ENCODE results near the gene RAB24.

The RAB24 gene

GRCh38 chr5:177310332-177310731 is 6.8 kb upstream of the RAB24 start:
- TF ChIP-seq, protein P1, sequence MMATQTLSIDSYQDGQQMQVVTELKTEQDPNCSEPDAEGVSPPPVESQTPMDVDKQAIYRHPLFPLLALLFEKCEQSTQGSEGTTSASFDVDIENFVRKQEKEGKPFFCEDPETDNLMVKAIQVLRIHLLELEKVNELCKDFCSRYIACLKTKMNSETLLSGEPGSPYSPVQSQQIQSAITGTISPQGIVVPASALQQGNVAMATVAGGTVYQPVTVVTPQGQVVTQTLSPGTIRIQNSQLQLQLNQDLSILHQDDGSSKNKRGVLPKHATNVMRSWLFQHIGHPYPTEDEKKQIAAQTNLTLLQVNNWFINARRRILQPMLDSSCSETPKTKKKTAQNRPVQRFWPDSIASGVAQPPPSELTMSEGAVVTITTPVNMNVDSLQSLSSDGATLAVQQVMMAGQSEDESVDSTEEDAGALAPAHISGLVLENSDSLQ (IDR thresholded peaks at IDR 0.05) = no peak
- no peak for TF ChIP-seq HDGF (IDR thresholded peaks at IDR 0.05; ENCODE audit: borderline replicate concordance)
- no peak for TF ChIP-seq SUZ12 (IDR thresholded peaks at IDR 0.05)
- no peak for TF ChIP-seq LEF1 (IDR thresholded peaks at IDR 0.05; ENCODE audit: borderline replicate concordance)
- no peak for TF ChIP-seq BHLHE40 (IDR thresholded peaks at IDR 0.05; ENCODE audit: borderline replicate concordance)
- TF ChIP-seq CTBP1 (IDR thresholded peaks at IDR 0.05; ENCODE audit: borderline replicate concordance) = no peak
- ChIA-PET CTCF (interaction anchor here (0.6 to 3.0 kb wide), 18 partner anchors 9 to 200 kb away, joined by 3 to 35 read pairs (median 5); partner anchors contain the start of genes LMAN2 and PRR7), POLR2A (interaction anchor here (0.6 to 1.9 kb wide), 6 partner anchors 9 to 145 kb away, joined by 3 to 13 read pairs (median 5); partner anchors contain the start of genes GRK6 and LMAN2)
- no peak for DNase-seq (ENCODE audit: extremely low spot score)

DNA sequence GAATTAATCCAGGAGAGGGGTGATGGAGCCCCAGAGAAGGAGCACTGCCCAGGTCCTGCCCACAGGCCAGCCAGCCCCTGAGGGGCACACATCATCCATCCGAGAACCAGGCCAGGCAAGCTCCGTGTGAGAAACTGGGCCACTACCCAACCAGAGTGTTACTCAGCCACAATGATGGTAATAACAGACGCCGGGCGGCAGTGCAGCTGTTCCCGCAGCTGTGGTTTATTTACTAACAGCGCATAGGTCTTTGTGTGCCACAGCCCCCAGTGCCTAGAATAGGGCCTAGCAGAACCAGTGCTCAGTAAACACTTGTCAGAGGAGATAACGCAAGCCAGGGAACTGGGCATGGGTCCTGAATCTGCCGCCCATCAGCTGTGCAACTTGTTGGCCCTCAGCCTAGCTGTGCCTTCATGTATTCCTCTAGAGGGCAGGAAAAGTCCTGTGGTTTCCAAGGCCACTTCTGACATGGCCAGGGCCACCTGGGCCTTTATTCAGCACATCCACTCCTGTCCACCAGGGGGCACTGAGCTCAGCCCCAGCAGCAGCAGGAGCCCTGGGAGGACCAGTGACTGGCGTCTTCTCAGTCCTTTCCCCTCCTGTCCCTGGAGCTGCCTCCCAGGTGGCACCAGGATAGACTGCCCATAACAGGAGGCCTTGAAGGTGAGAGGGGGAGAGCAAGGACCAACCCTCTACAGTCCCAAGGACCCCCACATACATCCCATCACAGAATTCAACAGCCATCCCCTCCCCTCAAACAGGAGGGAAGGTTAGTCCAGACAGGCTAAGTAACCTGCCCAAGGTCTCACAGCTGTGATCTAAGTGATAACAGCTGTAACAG is 6.1 kb upstream of the RAB24 start:
- TF ChIP-seq, protein P1 (IDR thresholded peaks at IDR 0.05) = 0 out of 2 replicates have a peak, but pooled peaks have one; percentile 15
- TF ChIP-seq ARNT (IDR thresholded peaks at IDR 0.05) = peak; percentile 46; the same call in 1 of the 2 replicates
- no peak for TF ChIP-seq SP1 (IDR thresholded peaks at IDR 0.05)
- TF ChIP-seq ZNF384 (IDR thresholded peaks at IDR 0.05) = no peak
- no peak for TF ChIP-seq TARDBP (IDR thresholded peaks at IDR 0.05)
- TF ChIP-seq FOXA1 (IDR thresholded peaks at IDR 0.05) = no peak
- TF ChIP-seq HDGF (IDR thresholded peaks at IDR 0.05; ENCODE audit: borderline replicate concordance) = 0 out of 2 replicates have a peak, but pooled peaks have one; percentile 43
- TF ChIP-seq LEF1 (IDR thresholded peaks at IDR 0.05; ENCODE audit: borderline replicate concordance) = peak; percentile 8; the same call in 1 of the 2 replicates
- TF ChIP-seq ELF4 (IDR thresholded peaks at IDR 0.05) = no peak
- TF ChIP-seq FOXK2 (IDR thresholded peaks at IDR 0.05) = no peak
- no peak for TF ChIP-seq SUZ12 (IDR thresholded peaks at IDR 0.05)
- no peak for TF ChIP-seq L3MBTL2 (conservative IDR thresholded peaks at IDR 0.05)
- no peak for TF ChIP-seq FOXM1 (IDR thresholded peaks at IDR 0.05; ENCODE audit: borderline replicate concordance)
- TF ChIP-seq NFRKB (IDR thresholded peaks at IDR 0.05) = no peak
- TF ChIP-seq CTBP1 (IDR thresholded peaks at IDR 0.05; ENCODE audit: borderline replicate concordance) = no peak
- TF ChIP-seq BHLHE40 (IDR thresholded peaks at IDR 0.05; ENCODE audit: borderline replicate concordance) = no peak
- DNase-seq (ENCODE audit: extremely low spot score) = peak; percentile 79
- CTCF ChIA-PET = interaction anchor here (0.6 to 3.0 kb wide), 23 partner anchors 9 to 395 kb away, joined by 3 to 35 read pairs (median 4); partner anchors contain the start of genes LMAN2 and PRR7
- POLR2A ChIA-PET = interaction anchor here (0.6 to 1.9 kb wide), 7 partner anchors 8 to 146 kb away, joined by 3 to 13 read pairs (median 4); partner anchors contain the start of genes GRK6 and LMAN2

- POLR2A ChIA-PET = interaction anchor here (1.5 to 1.7 kb wide), 2 partner anchors 10 to 59 kb away, joined by 4 to 7 read pairs; no protein-coding TSS in a partner anchor
Observed at GRCh38 chr5:177308740-177309139, 5.2 kb upstream of the RAB24 start.

DNA sequence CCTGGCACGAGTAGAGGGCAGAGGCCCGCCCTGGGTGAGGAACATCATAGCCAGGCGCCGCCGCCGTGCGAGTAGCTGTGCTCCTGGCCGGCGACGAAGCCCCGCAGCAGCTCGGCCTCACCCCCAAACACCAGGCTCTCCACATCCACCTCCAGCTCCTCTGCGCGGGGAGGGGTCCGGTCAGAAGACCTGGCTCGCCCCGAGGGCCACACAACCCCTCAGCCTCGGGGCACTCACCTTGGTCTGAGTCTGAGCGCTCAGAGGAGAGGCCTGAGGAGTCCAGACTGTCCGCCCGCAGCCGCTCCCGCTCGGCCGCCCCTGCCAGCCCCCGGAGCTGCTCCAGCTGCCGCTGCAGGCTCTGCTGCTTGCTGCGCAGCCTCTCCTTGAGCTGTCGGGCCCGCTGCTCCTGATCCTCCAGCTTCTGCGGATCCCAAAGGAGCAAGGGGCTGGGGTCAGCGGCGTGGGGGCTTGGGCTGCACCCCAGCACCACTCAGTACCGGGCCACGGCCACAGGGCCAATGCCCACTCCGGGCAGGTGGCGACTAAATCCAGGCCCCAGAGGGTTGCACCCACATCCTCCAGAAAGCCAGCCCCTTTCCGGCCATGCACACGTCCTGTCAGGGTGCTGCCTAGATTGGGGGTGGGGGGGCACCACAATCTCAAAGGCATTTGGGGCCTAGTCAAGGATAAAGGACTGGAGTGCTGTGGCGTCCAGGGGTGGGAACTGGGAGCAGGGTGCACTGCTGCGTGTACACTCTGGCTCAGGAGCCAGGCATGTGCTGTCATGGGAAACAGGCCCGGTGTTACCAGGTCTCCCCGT is 4.2 kb upstream of the RAB24 start:
- no peak for DNase-seq (ENCODE audit: extremely low spot score)
- TF ChIP-seq FOXM1 (IDR thresholded peaks at IDR 0.05; ENCODE audit: borderline replicate concordance) (no peak), SP1 (IDR thresholded peaks at IDR 0.05) (no peak), CTBP1 (IDR thresholded peaks at IDR 0.05; ENCODE audit: borderline replicate concordance) (no peak), SUZ12 (IDR thresholded peaks at IDR 0.05) (no peak), L3MBTL2 (conservative IDR thresholded peaks at IDR 0.05) (no peak), ELF4 (IDR thresholded peaks at IDR 0.05) (no peak), BHLHE40 (IDR thresholded peaks at IDR 0.05; ENCODE audit: borderline replicate concordance) (no peak), ARNT (IDR thresholded peaks at IDR 0.05) (no peak), TARDBP (IDR thresholded peaks at IDR 0.05) (no peak), ZNF384 (IDR thresholded peaks at IDR 0.05) (no peak), FOXA1 (IDR thresholded peaks at IDR 0.05) (no peak), FOXK2 (IDR thresholded peaks at IDR 0.05) (no peak), HDGF (IDR thresholded peaks at IDR 0.05; ENCODE audit: borderline replicate concordance) (no peak), LEF1 (IDR thresholded peaks at IDR 0.05; ENCODE audit: borderline replicate concordance) (no peak), NFRKB (IDR thresholded peaks at IDR 0.05) (no peak)
- TF ChIP-seq, protein P1 (IDR thresholded peaks at IDR 0.05) = no peak
- CTCF ChIA-PET = interaction anchor here (0.7 to 2.1 kb wide), 2 partner anchors 10 to 148 kb away, joined by 5 read pairs; no protein-coding TSS in a partner anchor
- POLR2A ChIA-PET = no interaction called here

More at GRCh38 chr5:177308740-177309139, 5.2 kb upstream of the RAB24 start:
- TF ChIP-seq CTBP1 (IDR thresholded peaks at IDR 0.05; ENCODE audit: borderline replicate concordance) (no peak), NFRKB (IDR thresholded peaks at IDR 0.05) (no peak), BHLHE40 (IDR thresholded peaks at IDR 0.05; ENCODE audit: borderline replicate concordance) (no peak), ZNF384 (IDR thresholded peaks at IDR 0.05) (no peak), ARNT (IDR thresholded peaks at IDR 0.05) (no peak), HDGF (IDR thresholded peaks at IDR 0.05; ENCODE audit: borderline replicate concordance) (no peak), ELF4 (IDR thresholded peaks at IDR 0.05) (no peak), FOXK2 (IDR thresholded peaks at IDR 0.05) (no peak), LEF1 (IDR thresholded peaks at IDR 0.05; ENCODE audit: borderline replicate concordance) (no peak), FOXM1 (IDR thresholded peaks at IDR 0.05; ENCODE audit: borderline replicate concordance) (no peak), SUZ12 (IDR thresholded peaks at IDR 0.05) (no peak), FOXA1 (IDR thresholded peaks at IDR 0.05) (no peak), TARDBP (IDR thresholded peaks at IDR 0.05) (no peak), L3MBTL2 (conservative IDR thresholded peaks at IDR 0.05) (no peak), SP1 (IDR thresholded peaks at IDR 0.05) (no peak)
- TF ChIP-seq, protein P1 (IDR thresholded peaks at IDR 0.05) = no peak
- CTCF ChIA-PET = interaction anchor here (0.7 to 3.0 kb wide), 9 partner anchors 9 to 195 kb away, joined by 3 to 35 read pairs (median 5); partner anchors contain the start of genes LMAN2 and PRR7
- DNase-seq (ENCODE audit: extremely low spot score) = no peak

Data from HEK293T (cell line).